ENCODE results near the gene NEUROD2.
"Not testable (repeated sequence)": the region's sequence is repeated elsewhere in the genome, so short reads cannot be mapped to it uniquely, and the experiment has no call there.

Gene NEUROD2

DNA sequence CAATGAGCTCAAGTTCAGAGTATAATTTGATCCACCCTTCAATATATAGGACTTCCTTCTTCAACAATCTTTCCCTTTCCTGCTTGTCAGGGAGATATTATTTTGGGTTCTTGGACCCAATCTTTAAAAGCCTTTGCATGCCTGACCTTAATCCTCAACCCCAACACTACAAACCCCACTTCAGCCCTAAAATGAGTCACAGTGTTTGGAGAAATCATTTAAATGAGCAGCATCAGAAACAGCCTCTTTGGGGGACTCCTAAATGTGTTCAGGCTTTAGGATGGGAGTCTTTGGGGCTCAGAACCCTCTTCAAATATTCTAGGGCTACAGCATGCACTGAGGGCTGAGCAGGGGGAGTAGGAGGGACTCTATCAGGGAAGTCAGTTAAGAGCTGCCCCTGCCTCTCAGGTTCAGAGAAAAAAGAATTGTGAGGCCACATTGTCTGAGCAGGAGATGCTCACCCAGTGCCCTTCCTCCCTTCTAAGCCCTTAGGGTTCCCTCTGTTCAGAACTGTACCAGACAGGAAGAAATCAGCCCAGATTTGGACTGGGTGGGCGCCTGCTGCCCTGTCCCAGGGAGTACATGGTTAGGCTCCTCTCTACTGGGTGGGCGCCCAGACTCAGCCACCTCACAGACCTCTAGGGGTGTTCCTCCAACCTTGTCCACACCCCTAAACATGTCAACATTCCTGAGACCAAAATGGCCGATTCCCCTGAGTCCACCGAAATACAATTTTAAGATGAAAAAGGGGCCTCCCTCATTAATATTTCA is 5.0 kb downstream of the NEUROD2 start:
- DNase-seq (ENCODE audit: low spot score) = no peak

DNA sequence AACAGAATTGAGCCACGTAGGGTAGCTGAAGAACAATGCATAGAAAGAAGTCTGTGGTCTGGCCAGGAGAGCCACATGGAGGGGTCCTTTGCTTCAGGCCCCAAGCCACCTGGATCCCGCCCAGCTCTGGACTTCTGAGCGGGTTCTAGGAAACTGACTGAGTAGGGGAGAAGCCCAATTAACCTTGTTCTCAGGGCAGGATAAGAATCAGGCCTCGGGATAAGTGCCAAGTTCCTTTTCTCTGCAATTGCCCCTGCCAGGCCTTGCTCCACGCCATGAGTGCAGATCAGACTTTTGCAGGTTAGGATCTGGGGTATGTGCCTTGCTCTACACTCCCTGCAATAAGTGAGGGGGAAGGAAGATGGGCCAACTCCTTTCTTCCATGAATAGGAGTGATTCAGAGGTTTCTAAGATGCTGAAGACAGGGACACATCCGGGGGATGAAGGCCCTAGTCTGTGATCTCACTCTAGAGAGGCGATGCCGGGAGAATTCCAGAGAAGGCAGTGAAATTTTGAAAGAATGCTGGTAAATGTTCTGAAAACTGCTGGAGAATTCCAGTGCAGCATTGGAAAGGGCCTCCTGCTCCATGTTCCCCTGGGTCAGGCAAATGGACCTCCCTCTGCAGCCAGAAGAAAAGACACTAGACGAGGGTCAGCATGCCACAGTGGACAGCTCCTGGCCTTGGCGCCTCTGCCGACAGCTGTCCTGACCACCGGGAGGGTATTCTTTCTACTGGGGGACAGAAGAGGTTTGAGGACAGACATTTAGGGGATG is 5.8 kb downstream of the NEUROD2 start:
- no peak for DNase-seq (ENCODE audit: low spot score)

- DNase-seq (ENCODE audit: low spot score) = no peak
These were observed 6.6 kb downstream of the NEUROD2 start for GRCh38 chr17:39600997-39601597.

DNA sequence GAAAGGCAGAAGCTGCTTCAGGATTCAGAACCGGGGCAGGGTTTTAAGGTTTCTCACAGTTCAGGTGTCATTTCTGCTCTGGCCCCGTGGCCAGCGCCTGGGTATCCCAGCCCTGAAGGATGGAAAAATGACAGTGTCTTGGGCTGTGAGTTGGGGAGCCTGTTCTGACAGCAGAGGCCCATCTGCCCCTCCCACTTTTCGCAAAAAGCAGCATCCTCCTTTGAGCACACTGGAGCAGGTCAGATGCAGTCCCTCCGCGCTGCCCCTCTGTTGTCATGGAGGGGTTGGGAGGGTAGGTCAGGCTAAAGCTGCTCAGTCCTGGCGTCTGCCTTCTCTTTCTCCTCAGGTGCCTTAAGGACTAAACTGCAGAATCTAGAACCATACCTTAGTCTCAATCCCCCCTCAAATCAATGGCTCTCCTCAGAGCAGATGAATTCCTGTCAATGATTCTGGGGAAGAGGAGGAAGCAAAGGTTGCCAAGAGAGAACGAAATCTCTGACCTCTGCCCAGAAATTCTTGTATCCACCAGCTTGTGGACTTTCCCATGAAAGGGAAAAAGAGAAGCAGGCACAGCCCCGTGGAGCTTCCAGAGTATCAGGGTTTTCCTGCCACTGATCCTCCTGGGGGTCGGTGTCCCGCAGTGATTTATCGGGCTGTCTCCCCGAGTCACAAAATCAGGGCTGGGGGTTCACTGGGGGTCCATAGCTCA is 7.3 kb downstream of the NEUROD2 start:
- DNase-seq (ENCODE audit: low spot score) = no peak

DNA sequence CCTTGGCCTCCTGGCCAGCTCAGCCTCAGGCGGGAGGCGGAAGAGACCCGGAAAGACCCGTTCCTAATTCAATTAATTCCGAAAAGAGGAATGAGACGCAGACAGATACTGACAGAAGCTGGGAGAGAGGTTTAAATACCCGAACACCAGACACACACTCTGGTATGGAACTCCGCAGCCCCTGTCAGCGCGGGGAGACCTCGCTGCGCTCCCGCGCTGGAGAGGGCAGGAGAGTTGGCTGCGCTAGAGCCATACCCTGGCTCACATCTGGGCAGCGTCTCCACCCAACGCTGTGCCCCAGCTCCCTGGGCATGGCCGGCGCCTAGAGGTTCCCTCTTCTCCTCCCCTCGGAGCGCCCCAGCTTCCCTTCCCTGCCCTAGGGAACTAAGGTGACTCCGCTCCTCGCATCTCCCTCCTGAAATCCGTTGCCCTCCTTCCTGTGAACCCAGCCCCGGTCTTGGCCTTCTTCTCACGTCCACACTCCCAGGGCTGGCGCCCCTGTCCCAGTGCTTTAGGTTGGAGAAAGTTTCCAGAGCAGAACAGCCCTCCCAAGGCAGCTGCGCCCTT is 8.0 kb downstream of the NEUROD2 start:
- DNase-seq (ENCODE audit: low spot score) = peak; percentile 57

DNA sequence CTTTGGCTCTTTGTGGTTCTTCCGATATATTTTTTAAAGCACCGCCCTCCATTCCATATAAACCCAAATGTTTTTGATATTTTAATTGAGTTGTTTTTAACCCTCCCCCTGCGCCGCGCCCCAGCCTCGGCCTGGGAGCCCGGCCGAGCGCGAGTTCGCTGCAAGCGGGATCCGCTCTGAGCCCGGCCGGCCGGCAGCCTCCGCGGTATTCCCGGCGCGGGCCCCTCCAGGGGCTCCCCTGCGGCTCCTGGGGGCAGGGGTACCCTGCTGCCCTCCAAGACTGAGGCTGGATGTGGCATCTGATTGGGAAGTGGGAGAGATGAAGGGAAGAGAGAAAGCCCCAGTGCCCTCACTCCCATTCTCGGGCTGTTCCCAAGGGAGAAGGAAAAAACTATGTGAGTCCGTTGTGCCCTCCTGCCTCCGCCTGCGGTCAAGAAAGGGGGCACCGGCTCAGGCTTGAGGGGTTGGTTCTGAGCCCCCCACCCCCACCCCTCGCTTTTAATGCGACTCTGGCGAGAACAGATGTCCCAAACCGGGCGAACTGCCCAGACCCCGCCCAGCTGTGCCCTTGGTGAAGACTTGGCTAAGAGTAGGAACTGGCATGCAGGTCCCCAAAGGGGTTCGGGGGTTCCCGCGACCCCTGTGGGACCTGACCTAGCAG is 8.6 kb downstream of the NEUROD2 start:
- DNase-seq (ENCODE audit: low spot score) = peak; percentile 79

- peak; percentile 65 for DNase-seq (ENCODE audit: low spot score)
These were observed 9.1 kb downstream of the NEUROD2 start for GRCh38 chr17:39598630-39599003.

- DNase-seq (ENCODE audit: low spot score) = no peak
These were observed 9.7 kb downstream of the NEUROD2 start for GRCh38 chr17:39598047-39598481.

DNA sequence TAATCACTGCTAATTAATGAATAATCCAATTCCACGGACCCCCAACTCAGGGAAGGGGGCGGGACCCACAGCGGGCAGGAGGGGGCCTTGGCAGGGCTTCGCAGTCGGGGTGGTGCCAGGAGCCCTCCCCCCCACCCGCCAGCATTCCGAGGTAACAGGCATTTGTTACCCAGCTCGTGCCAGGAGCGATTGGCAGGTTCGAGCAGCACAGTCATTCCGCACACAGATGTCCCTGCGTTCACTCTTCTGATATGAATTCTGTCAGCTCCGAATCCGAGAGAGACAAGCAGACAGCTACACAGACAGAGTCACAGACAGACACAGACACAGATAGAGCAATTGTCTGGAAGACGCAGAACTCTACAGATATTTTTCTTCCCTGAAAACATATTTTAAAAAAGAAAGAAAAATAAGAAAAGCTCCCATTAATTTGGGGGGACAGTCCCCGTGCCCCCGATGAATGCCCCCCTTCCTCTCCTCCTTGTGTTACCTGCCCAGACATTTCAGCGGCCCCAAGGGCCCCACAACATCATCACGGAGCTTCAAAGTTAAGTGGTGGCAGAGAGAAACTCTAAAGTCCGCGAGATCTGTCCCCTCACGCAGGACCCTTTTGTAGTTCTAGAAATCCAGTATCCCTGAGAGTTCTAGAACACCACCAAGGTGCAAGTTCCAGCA is 10.2 kb downstream of the NEUROD2 start:
- no peak for DNase-seq (ENCODE audit: low spot score)

DNA sequence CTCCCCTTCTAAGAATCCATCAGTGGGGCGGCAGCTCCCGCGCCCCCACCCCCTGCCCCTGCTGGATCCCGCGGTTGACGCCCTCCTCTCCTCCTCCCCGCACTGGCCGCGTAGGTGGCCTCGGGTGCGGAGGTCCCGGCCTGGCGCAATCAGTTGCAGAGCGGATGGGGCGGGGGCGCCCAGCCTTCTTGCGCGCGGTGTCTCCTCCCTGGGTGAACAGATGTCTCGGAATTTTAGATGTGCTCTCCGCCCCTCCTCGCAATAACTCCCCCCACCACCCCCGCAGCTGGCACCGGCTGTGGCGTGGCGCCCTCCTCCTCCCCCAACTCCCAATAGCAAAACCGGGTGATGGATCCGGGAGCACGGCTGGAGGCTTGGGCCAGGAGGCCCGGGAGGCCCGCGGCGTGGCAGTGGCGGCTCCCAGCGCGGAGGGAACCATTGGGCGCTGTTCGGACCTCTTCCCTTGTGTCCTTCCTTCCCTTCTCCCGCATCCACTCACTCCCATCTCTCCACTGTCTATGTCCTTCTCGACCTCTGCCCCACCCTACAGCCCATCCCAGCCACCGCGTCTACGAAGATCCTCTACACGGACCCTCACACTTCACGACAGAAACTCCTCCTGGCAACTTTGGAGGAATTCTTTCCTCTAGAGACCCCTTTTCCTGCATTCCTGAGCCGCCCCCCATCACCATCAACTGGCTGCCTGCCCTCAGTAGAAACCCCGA is 11.0 kb downstream of the NEUROD2 start:
- DNase-seq (ENCODE audit: low spot score) = no peak

DNA sequence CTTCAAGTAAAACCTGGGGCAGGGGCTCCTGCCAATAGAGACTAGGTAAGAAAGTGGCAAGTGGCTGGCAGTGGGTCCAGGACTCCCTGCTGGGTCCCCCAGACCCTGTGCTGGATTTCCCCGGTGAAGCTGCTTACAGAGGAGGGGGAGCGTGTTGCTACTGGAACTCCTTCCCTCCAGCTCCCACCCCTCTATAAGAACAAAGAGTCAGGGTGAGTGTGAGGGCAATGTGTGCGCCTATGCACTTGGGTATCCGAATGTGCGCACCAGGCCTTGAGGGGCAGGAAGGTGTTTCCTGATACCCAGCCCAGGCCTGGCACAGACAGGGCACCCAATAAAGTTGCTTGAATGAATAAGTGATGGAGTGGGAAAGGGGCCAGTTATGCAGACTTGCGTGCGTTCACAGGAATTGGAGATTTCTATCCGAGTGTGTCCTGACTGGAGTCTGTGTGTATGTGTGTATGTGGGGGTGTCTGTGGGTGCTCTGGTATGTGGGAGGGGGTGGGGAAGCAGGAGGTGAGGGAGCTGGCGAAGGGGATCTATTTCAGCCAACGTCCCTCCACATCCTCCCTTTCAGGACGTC is 11.7 kb downstream of the NEUROD2 start:
- no peak for DNase-seq (ENCODE audit: low spot score)

DNA sequence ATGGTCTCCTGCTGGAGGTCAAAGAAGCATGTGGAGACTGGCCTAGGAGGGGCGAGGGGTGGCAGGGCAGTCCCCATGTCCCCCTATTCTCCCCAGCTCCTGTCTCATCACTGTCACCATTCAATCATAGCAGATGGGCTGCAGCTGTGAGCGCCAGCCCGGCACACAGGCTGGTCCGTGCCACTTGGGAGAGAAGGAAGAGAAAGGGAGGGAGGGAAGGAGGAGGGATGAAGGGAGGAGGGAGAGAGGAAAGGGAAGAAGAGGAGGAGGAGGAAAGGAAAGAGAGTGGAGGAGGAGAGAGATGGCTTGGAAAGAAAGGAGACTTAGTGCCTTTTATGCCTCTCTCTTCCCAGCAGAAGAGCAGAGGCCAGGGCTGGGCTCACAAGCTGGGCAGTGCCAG is 12.4 kb downstream of the NEUROD2 start:
- DNase-seq (ENCODE audit: low spot score) = no peak

DNA sequence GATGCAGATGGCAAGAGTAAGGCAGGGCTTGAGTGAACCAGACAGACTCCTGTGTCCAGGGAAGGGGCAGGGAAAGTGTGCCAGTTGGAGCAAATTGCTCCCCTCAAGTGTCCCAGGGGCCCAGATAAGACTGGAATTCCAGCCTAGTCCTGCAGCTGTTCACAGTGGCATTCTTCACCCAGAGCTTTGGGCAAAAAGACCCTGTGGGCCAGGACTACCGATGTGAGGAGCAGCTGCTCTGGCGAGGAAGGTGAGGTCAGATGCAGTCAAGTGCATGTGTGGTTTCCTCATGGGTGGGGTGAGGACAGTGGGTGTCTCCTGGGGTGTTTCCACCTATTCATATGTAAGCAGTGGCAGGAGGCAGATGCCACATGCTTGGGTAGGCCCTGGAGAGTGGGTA is 14.3 kb downstream of the NEUROD2 start:
- DNase-seq (ENCODE audit: low spot score) = no peak

DNA sequence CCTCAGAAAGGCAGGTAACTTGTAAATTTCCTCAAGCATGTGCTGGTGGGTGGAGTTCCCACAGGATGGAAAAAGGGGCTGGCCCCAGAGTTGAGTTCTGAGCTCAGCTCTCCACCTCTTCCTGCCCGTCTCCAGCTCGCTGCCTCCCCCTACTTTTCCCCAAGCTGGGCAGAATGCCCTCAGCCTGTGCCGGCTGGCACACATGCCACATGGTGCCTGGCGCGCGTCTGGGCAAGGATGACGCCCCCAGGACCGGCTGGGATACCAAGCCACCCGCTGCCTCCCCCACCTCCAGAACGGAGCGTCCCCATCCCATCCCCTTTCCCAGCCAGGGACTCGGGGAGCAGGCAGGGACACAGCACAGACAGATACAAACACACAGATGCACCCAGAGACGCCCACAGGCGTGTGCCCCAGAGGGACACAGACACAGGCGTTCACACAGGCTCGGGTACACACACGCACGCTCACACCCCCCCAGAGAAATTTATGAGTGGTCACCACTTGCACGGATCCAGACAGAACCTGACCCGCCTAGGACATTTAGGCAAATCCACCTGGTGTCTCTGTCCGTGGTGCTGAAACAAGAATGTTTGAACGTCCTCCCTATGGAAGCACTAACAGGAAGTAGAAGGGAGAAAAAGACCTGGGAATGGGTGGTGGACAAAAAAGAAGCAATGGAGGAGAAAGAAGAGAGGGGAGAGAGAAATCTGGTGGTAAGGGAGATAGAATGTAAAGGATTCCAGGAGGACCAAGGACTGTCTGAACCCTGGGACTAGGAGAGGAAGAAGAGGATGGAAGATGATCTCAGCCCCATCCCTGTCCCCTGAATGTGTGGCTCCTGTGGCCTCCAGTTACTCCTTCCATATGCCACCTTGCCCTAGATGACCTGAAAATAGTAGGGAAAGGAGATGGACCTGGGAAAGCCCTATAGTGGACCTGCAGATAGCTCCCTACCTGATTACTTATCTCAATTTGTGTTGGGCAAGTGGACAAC is 15.5 kb downstream of the NEUROD2 start:
- DNase-seq (ENCODE audit: low spot score) = peak; percentile 67

- not testable (repeated sequence) for DNase-seq (ENCODE audit: low spot score)
These were observed 17.5 kb downstream of the NEUROD2 start for GRCh38 chr17:39590180-39590579.

GRCh38 chr17:39582658-39583057 is 25.1 kb downstream of the NEUROD2 start:
- no peak for DNase-seq (ENCODE audit: low spot score)

DNA sequence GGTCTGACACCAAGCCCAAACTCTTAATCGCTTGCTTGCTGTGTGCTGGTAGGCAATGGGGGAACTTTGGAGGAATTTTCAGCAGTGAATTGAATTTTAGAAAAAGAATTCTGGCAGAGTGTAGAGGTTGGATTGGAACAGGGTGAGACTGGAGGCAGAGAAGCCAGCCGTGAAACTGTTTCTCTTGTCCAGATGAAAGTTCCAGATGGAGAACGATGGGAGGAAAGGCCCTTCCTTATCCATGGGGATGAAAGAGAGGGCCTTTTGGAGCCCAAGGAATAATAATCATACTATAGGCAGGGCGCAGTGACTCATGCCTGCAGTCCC is 26.0 kb downstream of the NEUROD2 start:
- DNase-seq (ENCODE audit: low spot score) = no peak

GRCh38 chr17:39581071-39581758 is 26.5 kb downstream of the NEUROD2 start:
- no peak for DNase-seq (ENCODE audit: low spot score)
